Stimulated activated CD4-positive, alpha-beta T cell treated with anti-CD3 and anti-CD28 coated beads, Interleukin-2, amount 100 ng/mL, for 48 hours (primary cell): Measurements from ENCODE around the gene DLG1.

Experiments used
- DNase-seq, 2 donors: peaks; one replicate each; pipeline ENCODE4 v3.0.0-alpha.2; 2020

DLG1 gene

GRCh38 chr3:197165890-197166289, 132.5 kb downstream of the DLG1 start:
- no peak for DNase-seq

- DNase-seq, result no peak
These were observed 143.4 kb downstream of the DLG1 start for GRCh38 chr3:197155046-197155445.

- DNase-seq, result no peak
These were observed 146.8 kb downstream of the DLG1 start for GRCh38 chr3:197151580-197151979.

- DNase-seq, result no peak
These were observed 148.9 kb downstream of the DLG1 start for GRCh38 chr3:197149528-197149927.

- DNase-seq, result no peak
These were observed 154.2 kb downstream of the DLG1 start for GRCh38 chr3:197144188-197144587.

GRCh38 chr3:197139586-197139985, 158.8 kb downstream of the DLG1 start:
- no peak for DNase-seq

GRCh38 chr3:197137751-197138150, 160.7 kb downstream of the DLG1 start:
- no peak for DNase-seq

- DNase-seq, result no peak
These were observed 161.7 kb downstream of the DLG1 start for GRCh38 chr3:197136744-197137143.

- DNase-seq, result no peak
These were observed 163.2 kb downstream of the DLG1 start for GRCh38 chr3:197135212-197135611.

GRCh38 chr3:197132916-197133530, 165.4 kb downstream of the DLG1 start:
- no peak for DNase-seq

- no peak for DNase-seq
These were observed 172.8 kb downstream of the DLG1 start for GRCh38 chr3:197125636-197126035.

GRCh38 chr3:197124713-197125112, 173.7 kb downstream of the DLG1 start:
- no peak for DNase-seq

- no peak for DNase-seq
These were observed 176.0 kb downstream of the DLG1 start for GRCh38 chr3:197122394-197122793.

- no peak for DNase-seq
These were observed 181.3 kb downstream of the DLG1 start for GRCh38 chr3:197117114-197117513.

GRCh38 chr3:197114007-197114406, 184.4 kb downstream of the DLG1 start:
- DNase-seq, result no peak

- no peak for DNase-seq
These were observed 186.7 kb downstream of the DLG1 start for GRCh38 chr3:197111685-197112084.

- no peak for DNase-seq
These were observed 192.6 kb downstream of the DLG1 start for GRCh38 chr3:197105786-197106185.

- DNase-seq, result no peak
These were observed 193.7 kb downstream of the DLG1 start for GRCh38 chr3:197104738-197105137.

- DNase-seq, result no peak
These were observed 194.6 kb downstream of the DLG1 start for GRCh38 chr3:197103766-197104165.

- no peak for DNase-seq
These were observed 204.5 kb downstream of the DLG1 start for GRCh38 chr3:197093871-197094270.

GRCh38 chr3:197088370-197088769, 210.0 kb downstream of the DLG1 start:
- DNase-seq, result no peak

- no peak for DNase-seq
These were observed 213.3 kb downstream of the DLG1 start for GRCh38 chr3:197085137-197085536.

- peak in 1 of 2 donors; percentile 16 for DNase-seq
These were observed 214.9 kb downstream of the DLG1 start for GRCh38 chr3:197083486-197083885.

GRCh38 chr3:197082871-197083270, 215.5 kb downstream of the DLG1 start:
- DNase-seq, result no peak

- no peak for DNase-seq
These were observed 218.1 kb downstream of the DLG1 start for GRCh38 chr3:197080344-197080743.

GRCh38 chr3:197076415-197076814, 222.0 kb downstream of the DLG1 start:
- no peak for DNase-seq
